HEK293 (cell line): ENCODE results near the gene CDH23.

Source experiments
- GLIS2 ChIP-seq: fragments of 450-650 bp; formaldehyde crosslinking; IDR thresholded peaks from 2 replicates; pipeline ENCODE4 v1.5.1; 2016; ENCODE audit warnings: missing biosample characterization, missing genetic modification characterization
- HOXD13 ChIP-seq: sonication (generic); formaldehyde crosslinking; IDR thresholded peaks from 2 replicates; pipeline ENCODE4 v1.8.0; 2022; ENCODE audit warnings: missing genetic modification reagents, borderline replicate concordance
- IKZF3 ChIP-seq: fragments of 450-650 bp; IDR thresholded peaks from 2 replicates; pipeline ENCODE4 v1.5.0; 2018; ENCODE audit warnings: missing biosample characterization, mild to moderate bottlenecking, missing genetic modification characterization, moderate library complexity
- KLF1 ChIP-seq: fragments of 450-650 bp; formaldehyde crosslinking; IDR thresholded peaks from 2 replicates; pipeline ENCODE4 v1.5.1; 2016; ENCODE audit warnings: missing biosample characterization, missing genetic modification characterization
- KLF10 ChIP-seq: fragments of 450-650 bp; IDR thresholded peaks from 2 replicates; pipeline ENCODE4 v1.5.1; 2018; ENCODE audit warnings: missing biosample characterization, mild to moderate bottlenecking, missing genetic modification characterization
- WT1 ChIP-seq: fragments of 450-650 bp; formaldehyde crosslinking; IDR thresholded peaks from 2 replicates; pipeline ENCODE4 v1.5.1; 2016; ENCODE audit warnings: missing biosample characterization, missing genetic modification characterization
- ZBTB20 ChIP-seq: fragments of 450-650 bp; formaldehyde crosslinking; IDR thresholded peaks from 2 replicates; pipeline ENCODE4 v1.5.1; 2016; ENCODE audit warnings: missing biosample characterization, missing genetic modification characterization
- ZNF112 ChIP-seq: fragments of 450-650 bp; formaldehyde crosslinking; IDR thresholded peaks from 2 replicates; pipeline ENCODE4 v1.5.0; 2017; ENCODE audit warnings: missing biosample characterization, missing genetic modification characterization
- ZNF148 ChIP-seq: fragments of 450-650 bp; formaldehyde crosslinking; IDR thresholded peaks from 2 replicates; pipeline ENCODE4 v1.5.0; 2017; ENCODE audit warnings: missing biosample characterization, missing genetic modification characterization, borderline replicate concordance
- ZNF174 ChIP-seq: fragments of 450-650 bp; formaldehyde crosslinking; IDR thresholded peaks from 2 replicates; pipeline ENCODE4 v1.5.0; 2017; ENCODE audit warnings: missing biosample characterization, mild to moderate bottlenecking, missing genetic modification characterization
- ZNF175 ChIP-seq: fragments of 450-650 bp; formaldehyde crosslinking; IDR thresholded peaks from 2 replicates; pipeline ENCODE4 v1.5.1; 2016; ENCODE audit warnings: missing biosample characterization, missing genetic modification characterization
- ZNF214 ChIP-seq: fragments of 450-650 bp; formaldehyde crosslinking; IDR thresholded peaks from 2 replicates; pipeline ENCODE4 v1.5.1; 2017; ENCODE audit warnings: missing biosample characterization, mild to moderate bottlenecking, missing genetic modification characterization, borderline replicate concordance
- ZNF221 ChIP-seq: fragments of 450-650 bp; formaldehyde crosslinking; IDR thresholded peaks from 2 replicates; pipeline ENCODE4 v1.5.1; 2017; ENCODE audit warnings: missing biosample characterization, missing genetic modification characterization, borderline replicate concordance
- ZNF248 ChIP-seq: fragments of 450-650 bp; formaldehyde crosslinking; IDR thresholded peaks from 2 replicates; pipeline ENCODE4 v1.5.1; 2017; ENCODE audit warnings: missing biosample characterization, missing genetic modification characterization
- ZNF354C ChIP-seq: fragments of 450-650 bp; formaldehyde crosslinking; IDR thresholded peaks from 2 replicates; pipeline ENCODE4 v1.5.1; 2016; ENCODE audit warnings: missing biosample characterization, missing genetic modification characterization, low read depth, borderline replicate concordance
- ZNF423 ChIP-seq: fragments of 450-650 bp; formaldehyde crosslinking; IDR thresholded peaks from 2 replicates; pipeline ENCODE4 v1.5.1; 2016; ENCODE audit warnings: missing biosample characterization, missing genetic modification characterization
- ZNF426 ChIP-seq: fragments of 450-650 bp; formaldehyde crosslinking; IDR thresholded peaks from 2 replicates; pipeline ENCODE4 v1.5.1; 2017; ENCODE audit warnings: missing biosample characterization, missing genetic modification characterization, mild to moderate bottlenecking, inconsistent platforms, moderate library complexity
- ZNF561 ChIP-seq: fragments of 450-650 bp; IDR thresholded peaks from 2 replicates; pipeline ENCODE4 v1.5.1; 2018; ENCODE audit warnings: missing biosample characterization, missing genetic modification characterization, borderline replicate concordance
- ZNF610 ChIP-seq: fragments of 450-650 bp; formaldehyde crosslinking; IDR thresholded peaks from 2 replicates; pipeline ENCODE4 v1.5.1; 2016; ENCODE audit warnings: missing biosample characterization, missing genetic modification characterization, borderline replicate concordance
- ZNF624 ChIP-seq: fragments of 450-650 bp; formaldehyde crosslinking; IDR thresholded peaks from 2 replicates; pipeline ENCODE4 v1.5.1; 2017; ENCODE audit warnings: missing biosample characterization, missing genetic modification characterization
- ZNF645 ChIP-seq: fragments of 450-650 bp; formaldehyde crosslinking; IDR thresholded peaks from 2 replicates; pipeline ENCODE4; 2016; ENCODE audit warnings: missing biosample characterization, missing genetic modification characterization
- ZNF658 ChIP-seq: fragments of 450-650 bp; formaldehyde crosslinking; IDR thresholded peaks from 2 replicates; pipeline ENCODE4; 2016; ENCODE audit warnings: missing biosample characterization, missing genetic modification characterization
- ZNF660 ChIP-seq: fragments of 450-650 bp; IDR thresholded peaks from 2 replicates; pipeline ENCODE4 v1.5.1; 2018; ENCODE audit warnings: missing biosample characterization, mild to moderate bottlenecking, missing genetic modification characterization
- ZNF677 ChIP-seq: fragments of 450-650 bp; IDR thresholded peaks from 2 replicates; pipeline ENCODE4 v1.5.0; 2018; ENCODE audit warnings: missing biosample characterization, mild to moderate bottlenecking, missing genetic modification characterization, moderate library complexity
- ZNF701 ChIP-seq: fragments of 450-650 bp; formaldehyde crosslinking; IDR thresholded peaks from 2 replicates; pipeline ENCODE4 v1.5.1; 2016; ENCODE audit warnings: missing biosample characterization, missing genetic modification characterization
- ZNF704 ChIP-seq: fragments of 450-650 bp; formaldehyde crosslinking; IDR thresholded peaks from 2 replicates; pipeline ENCODE4 v1.5.1; 2016; ENCODE audit warnings: missing biosample characterization, missing genetic modification characterization
- ZSCAN23 ChIP-seq: fragments of 450-650 bp; formaldehyde crosslinking; IDR thresholded peaks from 2 replicates; pipeline ENCODE4 v1.5.1; 2016; ENCODE audit warnings: missing biosample characterization, missing genetic modification characterization
- TF ChIP-seq, protein P1 (sequence below): fragments of 450-650 bp; formaldehyde crosslinking; IDR thresholded peaks from 2 replicates; pipeline ENCODE4 v1.5.1; 2017; ENCODE audit warnings: missing biosample characterization, missing genetic modification characterization
- TF ChIP-seq, protein P2 (sequence below): fragments of 450-650 bp; formaldehyde crosslinking; IDR thresholded peaks from 2 replicates; pipeline ENCODE4 v1.5.1; 2016; ENCODE audit warnings: missing biosample characterization, missing genetic modification characterization
- TF ChIP-seq, protein P3 (sequence below): fragments of 450-650 bp; formaldehyde crosslinking; IDR thresholded peaks from 2 replicates; pipeline ENCODE4 v1.5.1; 2016; ENCODE audit warnings: missing biosample characterization, missing genetic modification characterization

Gene CDH23

DNA sequence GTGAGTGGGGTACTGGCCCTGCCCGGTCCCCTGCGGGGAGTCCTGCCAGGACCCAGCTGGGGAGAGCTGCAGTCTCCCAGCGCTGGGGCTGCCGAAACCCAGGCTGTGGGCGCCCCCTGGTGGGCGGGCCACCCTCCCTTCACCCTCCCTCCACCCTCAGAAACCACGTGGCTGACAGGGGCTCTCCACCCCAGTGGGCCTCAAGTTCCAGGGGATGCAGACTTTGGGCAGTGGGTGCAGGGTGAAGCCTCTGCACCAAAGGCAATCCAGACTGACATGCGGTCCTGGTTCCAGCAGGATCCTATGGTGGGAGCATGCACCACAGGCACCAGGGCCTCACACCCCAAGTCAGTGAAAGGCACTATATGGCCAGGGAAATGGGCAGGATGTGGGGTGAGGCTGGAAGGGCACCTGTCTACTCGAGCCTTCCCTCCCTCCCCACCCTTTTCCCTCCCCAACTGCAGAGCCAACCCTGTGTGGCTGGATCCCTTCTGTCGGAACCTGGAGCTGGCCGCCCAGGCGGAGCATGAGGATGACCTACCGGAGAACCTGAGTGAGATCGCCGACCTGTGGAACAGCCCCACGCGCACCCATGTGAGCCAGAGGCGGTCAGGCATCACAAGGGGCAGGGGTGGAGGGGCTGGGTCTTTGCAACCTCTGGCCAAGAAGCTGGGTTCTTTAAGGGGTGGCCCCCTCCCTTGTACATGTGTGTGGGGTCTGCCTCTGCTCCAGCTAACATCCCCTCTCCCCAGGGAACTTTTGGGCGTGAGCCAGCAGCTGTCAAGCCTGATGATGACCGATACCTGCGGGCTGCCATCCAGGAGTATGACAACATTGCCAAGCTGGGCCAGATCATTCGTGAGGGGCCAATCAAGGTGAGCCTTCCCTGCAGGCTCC, 415.5 kb downstream of the CDH23 start (continued):
- TF ChIP-seq HOXD13 (CRISPR knock-in tag), result no peak
- no peak for TF ChIP-seq ZNF214 (tag by site-specific recombination)
- TF ChIP-seq ZNF624 (tag by site-specific recombination), result no peak
- no peak for TF ChIP-seq ZSCAN23 (tag by site-specific recombination)
- TF ChIP-seq ZNF645 (tag by site-specific recombination), result no peak
- no peak for TF ChIP-seq KLF10
- no peak for TF ChIP-seq ZNF660
- TF ChIP-seq ZNF426 (tag by site-specific recombination), result no peak
- no peak; the same call in 1 of the 2 replicates for TF ChIP-seq KLF1 (tag by site-specific recombination)
- no peak for TF ChIP-seq ZNF174
- TF ChIP-seq, protein P1, sequence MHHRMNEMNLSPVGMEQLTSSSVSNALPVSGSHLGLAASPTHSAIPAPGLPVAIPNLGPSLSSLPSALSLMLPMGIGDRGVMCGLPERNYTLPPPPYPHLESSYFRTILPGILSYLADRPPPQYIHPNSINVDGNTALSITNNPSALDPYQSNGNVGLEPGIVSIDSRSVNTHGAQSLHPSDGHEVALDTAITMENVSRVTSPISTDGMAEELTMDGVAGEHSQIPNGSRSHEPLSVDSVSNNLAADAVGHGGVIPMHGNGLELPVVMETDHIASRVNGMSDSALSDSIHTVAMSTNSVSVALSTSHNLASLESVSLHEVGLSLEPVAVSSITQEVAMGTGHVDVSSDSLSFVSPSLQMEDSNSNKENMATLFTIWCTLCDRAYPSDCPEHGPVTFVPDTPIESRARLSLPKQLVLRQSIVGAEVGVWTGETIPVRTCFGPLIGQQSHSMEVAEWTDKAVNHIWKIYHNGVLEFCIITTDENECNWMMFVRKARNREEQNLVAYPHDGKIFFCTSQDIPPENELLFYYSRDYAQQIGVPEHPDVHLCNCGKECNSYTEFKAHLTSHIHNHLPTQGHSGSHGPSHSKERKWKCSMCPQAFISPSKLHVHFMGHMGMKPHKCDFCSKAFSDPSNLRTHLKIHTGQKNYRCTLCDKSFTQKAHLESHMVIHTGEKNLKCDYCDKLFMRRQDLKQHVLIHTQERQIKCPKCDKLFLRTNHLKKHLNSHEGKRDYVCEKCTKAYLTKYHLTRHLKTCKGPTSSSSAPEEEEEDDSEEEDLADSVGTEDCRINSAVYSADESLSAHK (tag by site-specific recombination), result no peak
- TF ChIP-seq ZNF112 (tag by site-specific recombination), result no peak
- TF ChIP-seq ZNF248 (tag by site-specific recombination), result no peak
- TF ChIP-seq, protein P2, sequence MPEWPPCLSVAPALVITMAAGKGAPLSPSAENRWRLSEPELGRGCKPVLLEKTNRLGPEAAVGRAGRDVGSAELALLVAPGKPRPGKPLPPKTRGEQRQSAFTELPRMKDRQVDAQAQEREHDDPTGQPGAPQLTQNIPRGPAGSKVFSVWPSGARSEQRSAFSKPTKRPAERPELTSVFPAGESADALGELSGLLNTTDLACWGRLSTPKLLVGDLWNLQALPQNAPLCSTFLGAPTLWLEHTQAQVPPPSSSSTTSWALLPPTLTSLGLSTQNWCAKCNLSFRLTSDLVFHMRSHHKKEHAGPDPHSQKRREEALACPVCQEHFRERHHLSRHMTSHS (tag by site-specific recombination), result no peak
- 0 out of 2 replicates have a peak, but pooled peaks have one; percentile 41 for TF ChIP-seq WT1 (tag by site-specific recombination)
- no peak for TF ChIP-seq ZNF677 (tag by site-specific recombination)
- no peak for TF ChIP-seq ZNF610 (tag by site-specific recombination)
- TF ChIP-seq GLIS2 (tag by site-specific recombination), result peak; percentile 58
- TF ChIP-seq ZNF701, result no peak
- no peak for TF ChIP-seq ZNF221
- no peak for TF ChIP-seq ZNF354C (tag by site-specific recombination)
- TF ChIP-seq, protein P3, sequence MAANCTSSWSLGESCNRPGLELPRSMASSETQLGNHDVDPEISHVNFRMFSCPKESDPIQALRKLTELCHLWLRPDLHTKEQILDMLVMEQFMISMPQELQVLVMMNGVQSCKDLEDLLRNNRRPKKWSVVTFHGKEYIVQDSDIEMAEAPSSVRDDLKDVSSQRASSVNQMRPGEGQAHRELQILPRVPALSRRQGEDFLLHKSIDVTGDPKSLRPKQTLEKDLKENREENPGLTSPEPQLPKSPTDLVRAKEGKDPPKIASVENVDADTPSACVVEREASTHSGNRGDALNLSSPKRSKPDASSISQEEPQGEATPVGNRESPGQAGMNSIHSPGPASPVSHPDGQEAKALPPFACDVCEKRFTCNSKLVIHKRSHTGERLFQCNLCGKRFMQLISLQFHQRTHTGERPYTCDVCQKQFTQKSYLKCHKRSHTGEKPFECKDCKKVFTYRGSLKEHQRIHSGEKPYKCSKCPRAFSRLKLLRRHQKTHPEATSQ (tag by site-specific recombination), result no peak
- TF ChIP-seq ZNF704 (tag by site-specific recombination), result no peak
- TF ChIP-seq ZNF423 (tag by site-specific recombination), result no peak
- TF ChIP-seq ZNF148 (tag by site-specific recombination), result no peak
- TF ChIP-seq ZNF658 (tag by site-specific recombination), result no peak
- TF ChIP-seq ZNF175, result no peak
- 0 out of 2 replicates have a peak, but pooled peaks have one; percentile 20 for TF ChIP-seq IKZF3 (tag by site-specific recombination)
- no peak for TF ChIP-seq ZBTB20 (tag by site-specific recombination)
- TF ChIP-seq ZNF561, result no peak
